Measurements from ENCODE around the gene BRINP3.

GRCh38 chr1:190192627-190193026 lies 285.0 kb downstream of the BRINP3 start:
- TF ChIP-seq RAD21 (IDR thresholded peaks at IDR 0.05; ENCODE audit: low read depth) (no peak), MAX (IDR thresholded peaks at IDR 0.05) (no peak), CEBPB (IDR thresholded peaks at IDR 0.05) (no peak), EP300 (IDR thresholded peaks at IDR 0.05; ENCODE audit: borderline replicate concordance) (no peak), TCF12 (IDR thresholded peaks at IDR 0.05; ENCODE audit: low read depth) (no peak), REST (IDR thresholded peaks at IDR 0.05; ENCODE audit: low read depth) (no peak), TAF1 (IDR thresholded peaks at IDR 0.05; ENCODE audit: low read depth) (no peak)

All from Ishikawa (cell line).